D721Med (cell line): Measurements from ENCODE around the gene BBS1.

ENCODE experiments used
- DNase-seq: peaks from one replicate; pipeline ENCODE4 v3.0.0; 2011; ENCODE audit warnings: low spot score; ENCODE audit not compliant: insufficient read length
- FAIRE-seq: peaks from 2 replicates; lab custom pipeline; 2011; peaks lifted over from hg19 to GRCh38; lab: Jason Lieb, UNC
- TF ChIP-seq, protein P1 (sequence below): IDR thresholded peaks from 2 replicates; pipeline ENCODE4 v1.5.1; 2012; ENCODE audit warnings: mild to moderate bottlenecking, control low read depth; ENCODE audit not compliant: insufficient read depth; ENCODE audit errors: missing control alignments

The BBS1 gene

DNA sequence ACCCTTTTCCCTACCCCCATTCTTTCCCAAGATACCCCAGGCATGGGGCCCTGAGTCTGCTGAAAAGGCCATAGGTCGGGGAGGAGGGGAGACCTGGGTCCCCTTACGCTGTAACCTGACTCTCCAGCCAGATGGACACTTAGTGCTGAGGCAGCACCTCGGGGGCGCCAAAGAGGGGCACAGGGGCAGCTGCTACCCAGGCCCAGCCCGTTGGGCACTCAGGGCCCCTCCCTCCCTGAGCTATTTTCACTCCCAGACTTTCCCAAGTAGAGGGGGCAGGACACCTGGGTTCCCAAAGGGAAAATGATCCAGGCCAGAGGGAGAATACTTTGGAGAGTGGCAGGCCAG, 37.2 kb downstream of the BBS1 start:
- DNase-seq: no peak
- TF ChIP-seq, protein P1, sequence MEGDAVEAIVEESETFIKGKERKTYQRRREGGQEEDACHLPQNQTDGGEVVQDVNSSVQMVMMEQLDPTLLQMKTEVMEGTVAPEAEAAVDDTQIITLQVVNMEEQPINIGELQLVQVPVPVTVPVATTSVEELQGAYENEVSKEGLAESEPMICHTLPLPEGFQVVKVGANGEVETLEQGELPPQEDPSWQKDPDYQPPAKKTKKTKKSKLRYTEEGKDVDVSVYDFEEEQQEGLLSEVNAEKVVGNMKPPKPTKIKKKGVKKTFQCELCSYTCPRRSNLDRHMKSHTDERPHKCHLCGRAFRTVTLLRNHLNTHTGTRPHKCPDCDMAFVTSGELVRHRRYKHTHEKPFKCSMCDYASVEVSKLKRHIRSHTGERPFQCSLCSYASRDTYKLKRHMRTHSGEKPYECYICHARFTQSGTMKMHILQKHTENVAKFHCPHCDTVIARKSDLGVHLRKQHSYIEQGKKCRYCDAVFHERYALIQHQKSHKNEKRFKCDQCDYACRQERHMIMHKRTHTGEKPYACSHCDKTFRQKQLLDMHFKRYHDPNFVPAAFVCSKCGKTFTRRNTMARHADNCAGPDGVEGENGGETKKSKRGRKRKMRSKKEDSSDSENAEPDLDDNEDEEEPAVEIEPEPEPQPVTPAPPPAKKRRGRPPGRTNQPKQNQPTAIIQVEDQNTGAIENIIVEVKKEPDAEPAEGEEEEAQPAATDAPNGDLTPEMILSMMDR: no peak
- FAIRE-seq: no peak

DNA sequence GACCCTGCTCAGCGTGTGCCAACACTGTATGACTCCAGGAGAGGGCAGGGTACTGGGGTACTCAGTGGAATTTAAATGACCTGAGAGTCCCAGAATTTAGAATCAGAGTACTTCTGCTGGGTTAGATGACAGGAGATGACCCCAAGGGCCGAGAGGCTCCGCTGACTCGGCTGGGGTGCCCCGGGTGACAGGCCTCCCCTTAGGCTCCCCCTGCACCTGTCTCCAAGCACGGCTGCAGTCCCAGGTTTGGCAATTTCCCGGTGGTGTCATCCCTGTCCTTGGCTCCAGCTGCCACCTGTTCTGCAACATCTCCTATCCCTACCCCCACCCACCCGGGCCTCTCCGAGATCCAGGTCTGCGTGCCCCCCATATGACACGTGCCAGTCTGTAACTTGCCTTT, 37.6 kb downstream of the BBS1 start:
- no peak for DNase-seq
- TF ChIP-seq, protein P1: no peak
- no peak for FAIRE-seq

DNA sequence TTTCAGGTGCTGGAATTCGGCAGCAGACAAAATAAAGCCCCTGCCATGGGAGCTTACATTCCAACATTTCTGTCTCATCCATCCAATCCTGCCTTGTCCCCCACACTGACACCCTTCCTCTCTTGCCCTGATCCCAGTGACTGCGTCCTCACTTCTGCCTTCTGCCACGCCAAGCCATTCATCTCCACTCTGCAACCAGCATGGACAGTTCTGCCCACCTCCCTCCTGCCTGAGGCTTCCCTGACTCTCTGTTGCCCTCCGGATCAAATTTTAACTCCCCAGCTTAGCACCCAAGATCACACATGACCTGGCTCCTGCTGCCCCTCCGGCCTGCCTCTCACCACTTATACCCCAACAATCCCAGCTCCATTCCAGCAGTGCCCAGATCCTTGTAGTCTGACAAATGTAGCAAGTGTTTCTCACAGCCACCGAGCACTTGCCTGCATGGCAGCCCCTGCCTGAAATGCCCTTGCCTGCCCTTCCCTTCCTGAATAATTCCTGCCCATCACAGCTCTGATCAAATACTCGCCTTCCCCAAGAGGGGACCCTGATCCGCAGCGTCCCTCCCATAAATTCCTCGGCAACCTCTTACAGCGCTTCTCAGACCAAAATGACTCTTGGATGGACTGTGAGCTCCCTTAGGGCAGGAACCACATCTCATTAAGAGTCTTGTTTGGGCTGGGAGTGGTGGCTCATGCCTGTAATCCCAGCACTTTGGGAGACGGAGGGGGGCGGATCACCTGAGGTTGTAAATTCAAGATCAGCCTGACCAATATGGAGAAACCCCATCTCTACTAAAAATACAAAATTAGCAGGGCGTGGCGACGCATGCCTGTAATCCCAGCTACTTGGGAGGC, 38.6 kb downstream of the BBS1 start:
- DNase-seq (no peak), FAIRE-seq (no peak)

DNA sequence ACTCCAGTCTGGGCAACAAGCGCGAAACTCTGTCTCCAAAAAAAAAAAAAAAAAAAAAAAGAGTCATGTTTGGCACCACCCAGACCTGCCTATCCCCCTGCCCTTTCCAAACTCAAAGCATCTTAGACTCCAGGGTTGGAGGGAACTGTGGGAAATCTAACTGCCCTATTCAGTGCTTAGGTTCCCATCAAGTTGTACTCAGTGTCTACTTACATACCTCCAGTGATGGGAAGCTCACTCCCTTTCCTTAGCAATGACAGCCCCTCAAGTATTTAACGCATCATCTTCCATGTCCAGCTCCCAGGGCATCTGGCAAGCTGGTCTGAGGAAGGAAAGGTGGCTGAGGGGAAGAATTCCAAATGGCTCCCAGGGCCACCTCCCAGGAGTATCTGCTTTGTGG, 39.3 kb downstream of the BBS1 start:
- no peak for FAIRE-seq
- TF ChIP-seq, protein P1: no peak

More for the DNA sequence above, 38.6 kb downstream of the BBS1 start:
- TF ChIP-seq, protein P1: no peak

DNA sequence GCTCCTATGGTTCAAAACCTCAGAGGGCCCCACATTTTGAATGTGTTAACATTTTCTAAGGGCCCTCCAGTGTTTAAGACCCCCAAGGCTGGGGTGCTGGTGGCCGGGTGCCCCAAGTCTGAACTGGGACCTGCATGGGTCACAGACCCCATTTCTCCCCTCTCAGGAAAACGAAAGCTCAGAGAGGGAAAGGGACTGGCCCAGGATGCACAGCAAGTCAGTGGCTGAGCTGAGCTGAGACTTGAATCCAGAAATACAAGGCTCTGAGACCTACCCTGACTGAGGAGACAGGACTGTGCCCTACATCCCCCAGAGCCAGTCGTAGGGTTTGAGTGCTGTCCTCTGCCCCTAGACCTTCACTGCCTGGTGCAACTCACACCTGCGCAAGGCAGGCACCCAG, 40.5 kb downstream of the BBS1 start:
- no peak for FAIRE-seq
- no peak for DNase-seq
- TF ChIP-seq, protein P1: no peak

More for the DNA sequence above, 39.3 kb downstream of the BBS1 start:
- DNase-seq: no peak

DNA sequence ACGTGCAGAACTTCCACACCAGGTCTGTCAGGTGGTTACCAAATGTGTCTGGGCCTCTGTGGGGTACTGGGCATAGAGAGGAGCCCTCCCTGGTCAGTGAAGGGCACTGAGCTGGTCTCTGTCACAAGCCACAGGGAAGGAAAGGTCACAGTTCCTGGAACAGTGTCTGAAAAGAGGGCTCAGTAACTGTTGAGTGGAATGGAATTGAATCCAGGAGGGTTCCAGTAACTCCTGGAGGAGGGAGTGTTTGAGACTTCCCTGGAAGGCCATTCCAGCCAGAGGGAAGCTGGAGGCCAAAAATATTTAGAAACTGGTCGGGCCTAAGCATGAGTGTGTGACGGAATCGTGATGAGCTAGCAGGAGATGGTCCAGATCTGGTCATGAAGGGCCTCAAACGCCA, 44.2 kb downstream of the BBS1 start:
- FAIRE-seq (no peak), DNase-seq (no peak)
- TF ChIP-seq, protein P1: no peak

DNA sequence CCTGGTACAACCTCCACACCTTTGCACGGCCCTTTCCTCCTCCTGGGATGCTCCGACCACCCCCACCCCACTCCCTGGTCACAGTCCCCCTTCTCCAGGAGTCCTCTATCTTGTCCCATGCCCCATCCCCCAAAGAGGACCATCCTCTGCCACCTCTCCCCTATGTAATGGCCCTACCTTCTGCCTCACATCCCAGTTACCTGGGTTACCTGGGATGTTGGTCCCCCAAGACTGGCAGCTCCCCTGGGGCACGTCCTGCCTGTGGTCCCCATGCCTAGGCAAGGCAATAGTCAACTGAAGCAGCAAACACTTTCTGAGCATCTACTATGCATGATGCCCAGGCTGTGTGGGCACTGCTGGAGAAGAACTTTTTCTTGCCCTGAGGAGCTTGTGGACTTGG, 45.0 kb downstream of the BBS1 start:
- DNase-seq (no peak), FAIRE-seq (no peak)
- TF ChIP-seq, protein P1: no peak
